GM23338 (cell line): ENCODE results near the gene FAM13A. TPM values are rescaled to one million over a fixed set of nuclear protein-coding genes. Genes with fewer than 3 reads are reported as not detected.

ENCODE experiments used
- ATAC-seq: fragments of 200-7000 bp; cut with Tn5 transposase; 3 replicates; pipeline ENCODE4 v1.9.1; 2020
- DNase-seq: peaks from one replicate; pipeline ENCODE4 v3.0.0-alpha.2; 2015; ENCODE audit warnings: low spot score
- H2AFZ ChIP-seq: fragments of 200-600 bp; sonication (generic); 2 replicates; pipeline ENCODE4 v1.8.0; 2016; ENCODE audit warnings: antibody characterized with exemption, mild to moderate bottlenecking, moderate library complexity
- H3F3A ChIP-seq: fragments of 200-600 bp; sonication (generic); replicated peaks from 2 replicates; pipeline ENCODE4 v1.8.0; 2017; ENCODE audit warnings: antibody characterized with exemption, mixed run types, low read depth
- H3K27ac ChIP-seq: fragments of 200-600 bp; sonication (generic); 2 replicates; pipeline ENCODE4 v1.6.1; 2016; ENCODE audit warnings: low read depth
- H3K27me3 ChIP-seq: fragments of 200-600 bp; sonication (generic); 2 replicates; pipeline ENCODE4 v1.8.0; 2016; ENCODE audit warnings: mild to moderate bottlenecking, mixed run types, moderate library complexity; ENCODE audit not compliant: insufficient read depth
- H3K36me3 ChIP-seq: fragments of 200-600 bp; sonication (generic); 2 replicates; pipeline ENCODE4 v1.8.0; 2016; ENCODE audit warnings: mild to moderate bottlenecking; ENCODE audit not compliant: insufficient read depth
- H3K4me1 ChIP-seq: fragments of 200-600 bp; sonication (generic); 2 replicates; pipeline ENCODE4 v1.8.0; 2016; ENCODE audit warnings: mild to moderate bottlenecking, moderate library complexity; ENCODE audit not compliant: insufficient read depth
- H3K4me2 ChIP-seq: fragments of 200-600 bp; sonication (generic); 2 replicates; pipeline ENCODE4 v1.7.1; 2017; ENCODE audit warnings: mixed run types
- H3K4me3 ChIP-seq: fragments of 200-600 bp; sonication (generic); 2 replicates; pipeline ENCODE4 v1.6.1; 2016; ENCODE audit warnings: mixed run types
- H3K79me2 ChIP-seq: fragments of 200-600 bp; sonication (generic); replicated peaks from 2 replicates; pipeline ENCODE4 v1.8.0; 2017; ENCODE audit warnings: mild to moderate bottlenecking; ENCODE audit not compliant: insufficient read depth
- H3K9me2 ChIP-seq: fragments of 200-600 bp; sonication (generic); 2 replicates; pipeline ENCODE4 v1.8.0; 2017; ENCODE audit not compliant: insufficient read depth
- H4K20me1 ChIP-seq: fragments of 200-600 bp; sonication (generic); replicated peaks from 2 replicates; pipeline ENCODE4 v1.8.0; 2017; ENCODE audit warnings: mild to moderate bottlenecking; ENCODE audit not compliant: insufficient read depth
- H3K27ac Mint-ChIP-seq: 2 replicates; pipeline ENCODE4 v1.8.0; 2020; ENCODE audit warnings: inconsistent platforms, mild to moderate bottlenecking, moderate library complexity, mixed read lengths
- H3K27me3 Mint-ChIP-seq: 3 replicates; pipeline ENCODE4 v1.8.0; 2022; ENCODE audit warnings: low read depth, mild to moderate bottlenecking, moderate library complexity, mixed read lengths, inconsistent platforms; ENCODE audit not compliant: insufficient read depth, poor library complexity
- H3K36me3 Mint-ChIP-seq: 3 replicates; pipeline ENCODE4 v1.8.0; 2021; ENCODE audit warnings: low read depth, mild to moderate bottlenecking, inconsistent platforms, moderate library complexity, mixed read lengths
- H3K4me1 Mint-ChIP-seq: 3 replicates; pipeline ENCODE4 v1.8.0; 2020; ENCODE audit warnings: mild to moderate bottlenecking, inconsistent platforms, mixed read lengths
- H3K4me3 Mint-ChIP-seq: 3 replicates; pipeline ENCODE4 v1.8.0; 2021; ENCODE audit warnings: moderate library complexity, mild to moderate bottlenecking, inconsistent platforms, mixed read lengths
- H3K9me3 Mint-ChIP-seq: 3 replicates; pipeline ENCODE4 v1.8.0; 2020; ENCODE audit warnings: moderate library complexity, mild to moderate bottlenecking, inconsistent platforms, mixed read lengths
- EZH2phosphoT487 ChIP-seq: fragments of 200-600 bp; sonication (generic); IDR thresholded peaks from one replicate; pipeline ENCODE4 v1.8.1; 2018; ENCODE audit warnings: antibody characterized with exemption; ENCODE audit not compliant: unreplicated experiment
- JUNB ChIP-seq: IDR thresholded peaks from one replicate; pipeline ENCODE4 v1.6.1; 2016; ENCODE audit warnings: antibody characterized with exemption; ENCODE audit not compliant: unreplicated experiment
- NANOG ChIP-seq: IDR thresholded peaks from 2 replicates; pipeline ENCODE4 v1.6.1; 2016; ENCODE audit warnings: antibody characterized with exemption, borderline replicate concordance
- POLR2AphosphoS5 ChIP-seq: IDR thresholded peaks from 2 replicates; pipeline ENCODE4 v1.6.1; 2016; ENCODE audit warnings: antibody characterized with exemption, low read depth
- STAT1 ChIP-seq: IDR thresholded peaks from one replicate; pipeline ENCODE4 v1.6.1; 2016; ENCODE audit warnings: antibody characterized with exemption; ENCODE audit not compliant: unreplicated experiment
- ZNF114 ChIP-seq: fragments of 250-450 bp; sonication (Bioruptor Pico); IDR thresholded peaks from 2 replicates; pipeline ENCODE4 v1.5.0; 2020; ENCODE audit warnings: mild to moderate bottlenecking, moderate library complexity
- polyA plus RNA-seq: library from polyadenylated mRNA; unstranded; fragments of >200 nt; fragmentation: Nextera tagmentation; extraction: Ambion mirVana; gene quantifications from 2 replicates; pipeline ENCODE4 v1.2.1, GENCODE V29; 2016
- total RNA-seq: library from RNA; depleted of rRNA; stranded (reverse); fragments of >200 nt; shearing (Covaris generic); gene quantifications from 2 replicates; pipeline ENCODE4 v1.2.3, GENCODE V29; 2014
- TF ChIP-seq, protein P1 (sequence below): IDR thresholded peaks from one replicate; pipeline ENCODE4 v1.6.1; 2018; ENCODE audit warnings: antibody characterized with exemption; ENCODE audit not compliant: unreplicated experiment
- TF ChIP-seq, protein P2 (sequence below): fragments of 250-450 bp; sonication (Bioruptor Pico); IDR thresholded peaks from 2 replicates; pipeline ENCODE4 v1.5.0; 2020; ENCODE audit warnings: mild to moderate bottlenecking, moderate library complexity
- TF ChIP-seq, protein P3 (sequence below): IDR thresholded peaks from 2 replicates; pipeline ENCODE4 v1.6.1; 2016; ENCODE audit warnings: antibody characterized with exemption

FAM13A gene
- total and polyA plus RNA-seq, 2 experiments from 2014 or later = 13.9 to 28.4 TPM

DNA sequence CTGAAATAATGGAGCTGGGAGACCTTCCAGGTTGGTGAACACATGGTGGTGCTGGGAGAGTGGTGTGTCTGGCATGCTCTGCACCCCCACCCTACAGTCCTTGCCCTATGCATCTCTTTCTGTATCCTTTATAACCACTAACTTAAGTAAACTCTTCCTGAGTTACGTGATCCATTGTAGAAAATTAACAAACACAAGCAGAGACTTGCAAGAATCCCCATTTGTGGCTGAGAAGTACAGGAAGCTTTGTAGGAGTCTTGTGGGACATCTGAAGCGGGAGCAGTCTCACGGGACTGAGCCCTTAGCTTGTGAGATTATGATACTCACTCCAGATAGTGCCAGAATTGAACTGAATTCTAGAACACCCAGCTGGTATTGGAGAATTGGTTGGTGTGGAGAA lies 14.3 kb upstream of the FAM13A start:
- Mint-ChIP-seq H3K36me3 (0 out of 3 replicates have a peak, but pooled peaks cover 2% of the 10 kb centered on the region), H3K27me3 (no peaks in the 10 kb centered on the region), H3K4me3 (no peak overlapping the region), H3K4me1 (no peaks in the 10 kb centered on the region), H3K27ac (no peak overlapping the region), H3K9me3 (peaks cover 3% of the 10 kb centered on the region; the same call in 2 of the 3 replicates)
- Histone ChIP-seq H3K36me3 (no peaks in the 10 kb centered on the region), H3F3A (no peaks in the 10 kb centered on the region), H2AFZ (no peak overlapping the region), H3K4me2 (no peak overlapping the region), H3K27ac (no peak overlapping the region), H3K79me2 (no peaks in the 10 kb centered on the region), H3K4me3 (no peak overlapping the region), H3K27me3 (no peaks in the 10 kb centered on the region), H4K20me1 (no peaks in the 10 kb centered on the region), H3K9me2 (0 out of 2 replicates have a peak, but pooled peaks cover 2% of the 10 kb centered on the region), H3K4me1 (no peaks in the 10 kb centered on the region)
- DNase-seq = no peak
- TF ChIP-seq EZH2phosphoT487 = no peak
- TF ChIP-seq POLR2AphosphoS5 = no peak
- TF ChIP-seq JUNB = no peak
- TF ChIP-seq, protein P1, sequence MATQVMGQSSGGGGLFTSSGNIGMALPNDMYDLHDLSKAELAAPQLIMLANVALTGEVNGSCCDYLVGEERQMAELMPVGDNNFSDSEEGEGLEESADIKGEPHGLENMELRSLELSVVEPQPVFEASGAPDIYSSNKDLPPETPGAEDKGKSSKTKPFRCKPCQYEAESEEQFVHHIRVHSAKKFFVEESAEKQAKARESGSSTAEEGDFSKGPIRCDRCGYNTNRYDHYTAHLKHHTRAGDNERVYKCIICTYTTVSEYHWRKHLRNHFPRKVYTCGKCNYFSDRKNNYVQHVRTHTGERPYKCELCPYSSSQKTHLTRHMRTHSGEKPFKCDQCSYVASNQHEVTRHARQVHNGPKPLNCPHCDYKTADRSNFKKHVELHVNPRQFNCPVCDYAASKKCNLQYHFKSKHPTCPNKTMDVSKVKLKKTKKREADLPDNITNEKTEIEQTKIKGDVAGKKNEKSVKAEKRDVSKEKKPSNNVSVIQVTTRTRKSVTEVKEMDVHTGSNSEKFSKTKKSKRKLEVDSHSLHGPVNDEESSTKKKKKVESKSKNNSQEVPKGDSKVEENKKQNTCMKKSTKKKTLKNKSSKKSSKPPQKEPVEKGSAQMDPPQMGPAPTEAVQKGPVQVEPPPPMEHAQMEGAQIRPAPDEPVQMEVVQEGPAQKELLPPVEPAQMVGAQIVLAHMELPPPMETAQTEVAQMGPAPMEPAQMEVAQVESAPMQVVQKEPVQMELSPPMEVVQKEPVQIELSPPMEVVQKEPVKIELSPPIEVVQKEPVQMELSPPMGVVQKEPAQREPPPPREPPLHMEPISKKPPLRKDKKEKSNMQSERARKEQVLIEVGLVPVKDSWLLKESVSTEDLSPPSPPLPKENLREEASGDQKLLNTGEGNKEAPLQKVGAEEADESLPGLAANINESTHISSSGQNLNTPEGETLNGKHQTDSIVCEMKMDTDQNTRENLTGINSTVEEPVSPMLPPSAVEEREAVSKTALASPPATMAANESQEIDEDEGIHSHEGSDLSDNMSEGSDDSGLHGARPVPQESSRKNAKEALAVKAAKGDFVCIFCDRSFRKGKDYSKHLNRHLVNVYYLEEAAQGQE = no peak
- TF ChIP-seq ZNF114 (CRISPR knock-in tag) = no peak
- TF ChIP-seq NANOG = no peak
- TF ChIP-seq, protein P2, sequence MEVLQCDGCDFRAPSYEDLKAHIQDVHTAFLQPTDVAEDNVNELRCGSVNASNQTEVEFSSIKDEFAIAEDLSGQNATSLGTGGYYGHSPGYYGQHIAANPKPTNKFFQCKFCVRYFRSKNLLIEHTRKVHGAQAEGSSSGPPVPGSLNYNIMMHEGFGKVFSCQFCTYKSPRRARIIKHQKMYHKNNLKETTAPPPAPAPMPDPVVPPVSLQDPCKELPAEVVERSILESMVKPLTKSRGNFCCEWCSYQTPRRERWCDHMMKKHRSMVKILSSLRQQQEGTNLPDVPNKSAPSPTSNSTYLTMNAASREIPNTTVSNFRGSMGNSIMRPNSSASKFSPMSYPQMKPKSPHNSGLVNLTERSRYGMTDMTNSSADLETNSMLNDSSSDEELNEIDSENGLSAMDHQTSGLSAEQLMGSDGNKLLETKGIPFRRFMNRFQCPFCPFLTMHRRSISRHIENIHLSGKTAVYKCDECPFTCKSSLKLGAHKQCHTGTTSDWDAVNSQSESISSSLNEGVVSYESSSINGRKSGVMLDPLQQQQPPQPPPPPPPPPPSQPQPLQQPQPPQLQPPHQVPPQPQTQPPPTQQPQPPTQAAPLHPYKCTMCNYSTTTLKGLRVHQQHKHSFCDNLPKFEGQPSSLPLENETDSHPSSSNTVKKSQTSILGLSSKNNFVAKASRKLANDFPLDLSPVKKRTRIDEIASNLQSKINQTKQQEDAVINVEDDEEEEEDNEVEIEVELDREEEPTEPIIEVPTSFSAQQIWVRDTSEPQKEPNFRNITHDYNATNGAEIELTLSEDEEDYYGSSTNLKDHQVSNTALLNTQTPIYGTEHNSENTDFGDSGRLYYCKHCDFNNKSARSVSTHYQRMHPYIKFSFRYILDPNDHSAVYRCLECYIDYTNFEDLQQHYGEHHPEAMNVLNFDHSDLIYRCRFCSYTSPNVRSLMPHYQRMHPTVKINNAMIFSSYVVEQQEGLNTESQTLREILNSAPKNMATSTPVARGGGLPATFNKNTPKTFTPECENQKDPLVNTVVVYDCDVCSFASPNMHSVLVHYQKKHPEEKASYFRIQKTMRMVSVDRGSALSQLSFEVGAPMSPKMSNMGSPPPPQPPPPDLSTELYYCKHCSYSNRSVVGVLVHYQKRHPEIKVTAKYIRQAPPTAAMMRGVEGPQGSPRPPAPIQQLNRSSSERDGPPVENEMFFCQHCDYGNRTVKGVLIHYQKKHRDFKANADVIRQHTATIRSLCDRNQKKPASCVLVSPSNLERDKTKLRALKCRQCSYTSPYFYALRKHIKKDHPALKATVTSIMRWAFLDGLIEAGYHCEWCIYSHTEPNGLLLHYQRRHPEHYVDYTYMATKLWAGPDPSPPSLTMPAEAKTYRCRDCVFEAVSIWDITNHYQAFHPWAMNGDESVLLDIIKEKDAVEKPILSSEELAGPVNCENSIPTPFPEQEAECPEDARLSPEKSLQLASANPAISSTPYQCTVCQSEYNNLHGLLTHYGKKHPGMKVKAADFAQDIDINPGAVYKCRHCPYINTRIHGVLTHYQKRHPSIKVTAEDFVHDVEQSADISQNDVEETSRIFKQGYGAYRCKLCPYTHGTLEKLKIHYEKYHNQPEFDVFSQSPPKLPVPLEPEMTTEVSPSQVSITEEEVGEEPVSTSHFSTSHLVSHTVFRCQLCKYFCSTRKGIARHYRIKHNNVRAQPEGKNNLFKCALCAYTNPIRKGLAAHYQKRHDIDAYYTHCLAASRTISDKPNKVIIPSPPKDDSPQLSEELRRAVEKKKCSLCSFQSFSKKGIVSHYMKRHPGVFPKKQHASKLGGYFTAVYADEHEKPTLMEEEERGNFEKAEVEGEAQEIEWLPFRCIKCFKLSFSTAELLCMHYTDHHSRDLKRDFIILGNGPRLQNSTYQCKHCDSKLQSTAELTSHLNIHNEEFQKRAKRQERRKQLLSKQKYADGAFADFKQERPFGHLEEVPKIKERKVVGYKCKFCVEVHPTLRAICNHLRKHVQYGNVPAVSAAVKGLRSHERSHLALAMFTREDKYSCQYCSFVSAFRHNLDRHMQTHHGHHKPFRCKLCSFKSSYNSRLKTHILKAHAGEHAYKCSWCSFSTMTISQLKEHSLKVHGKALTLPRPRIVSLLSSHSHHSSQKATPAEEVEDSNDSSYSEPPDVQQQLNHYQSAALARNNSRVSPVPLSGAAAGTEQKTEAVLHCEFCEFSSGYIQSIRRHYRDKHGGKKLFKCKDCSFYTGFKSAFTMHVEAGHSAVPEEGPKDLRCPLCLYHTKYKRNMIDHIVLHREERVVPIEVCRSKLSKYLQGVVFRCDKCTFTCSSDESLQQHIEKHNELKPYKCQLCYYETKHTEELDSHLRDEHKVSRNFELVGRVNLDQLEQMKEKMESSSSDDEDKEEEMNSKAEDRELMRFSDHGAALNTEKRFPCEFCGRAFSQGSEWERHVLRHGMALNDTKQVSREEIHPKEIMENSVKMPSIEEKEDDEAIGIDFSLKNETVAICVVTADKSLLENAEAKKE (CRISPR knock-in tag) = no peak
- TF ChIP-seq STAT1 = no peak
- TF ChIP-seq, protein P3, sequence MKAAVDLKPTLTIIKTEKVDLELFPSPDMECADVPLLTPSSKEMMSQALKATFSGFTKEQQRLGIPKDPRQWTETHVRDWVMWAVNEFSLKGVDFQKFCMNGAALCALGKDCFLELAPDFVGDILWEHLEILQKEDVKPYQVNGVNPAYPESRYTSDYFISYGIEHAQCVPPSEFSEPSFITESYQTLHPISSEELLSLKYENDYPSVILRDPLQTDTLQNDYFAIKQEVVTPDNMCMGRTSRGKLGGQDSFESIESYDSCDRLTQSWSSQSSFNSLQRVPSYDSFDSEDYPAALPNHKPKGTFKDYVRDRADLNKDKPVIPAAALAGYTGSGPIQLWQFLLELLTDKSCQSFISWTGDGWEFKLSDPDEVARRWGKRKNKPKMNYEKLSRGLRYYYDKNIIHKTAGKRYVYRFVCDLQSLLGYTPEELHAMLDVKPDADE = no peak
- no peak for ATAC-seq
